Measurements from ENCODE around the gene TMEM63A.

The TMEM63A gene

GRCh38 chr1:225883616-225884265 lies 1.6 kb upstream of the TMEM63A start:
- DNase-seq, result no peak

- peak; percentile 66 for DNase-seq
Measured at GRCh38 chr1:225882694-225883615, 775 bp upstream of the TMEM63A start.

- DNase-seq, result peak; percentile 76
Measured at GRCh38 chr1:225881081-225881958, 860 bp downstream of the TMEM63A start.

- DNase-seq, result no peak
Measured at GRCh38 chr1:225880636-225881035, 1.5 kb downstream of the TMEM63A start.

- no peak for DNase-seq
Measured at GRCh38 chr1:225880222-225880588, 2.0 kb downstream of the TMEM63A start.

GRCh38 chr1:225879521-225880221 lies 2.5 kb downstream of the TMEM63A start:
- no peak for DNase-seq

GRCh38 chr1:225878282-225878681 lies 3.9 kb downstream of the TMEM63A start:
- DNase-seq, result no peak

- DNase-seq, result peak; percentile 37
Measured at GRCh38 chr1:225877580-225877979, 4.6 kb downstream of the TMEM63A start.

GRCh38 chr1:225876900-225877510 lies 5.2 kb downstream of the TMEM63A start:
- no peak for DNase-seq

GRCh38 chr1:225875044-225875815 lies 7.0 kb downstream of the TMEM63A start:
- DNase-seq, result no peak

- no peak for DNase-seq
Measured at GRCh38 chr1:225874431-225874830, 7.7 kb downstream of the TMEM63A start.

- DNase-seq, result no peak
Measured at GRCh38 chr1:225873281-225873850, 8.8 kb downstream of the TMEM63A start.

- no peak for DNase-seq
Measured at GRCh38 chr1:225872075-225872430, 10.1 kb downstream of the TMEM63A start.

- DNase-seq, result no peak
Measured at GRCh38 chr1:225871359-225872074, 10.7 kb downstream of the TMEM63A start.

- DNase-seq, result no peak
Measured at GRCh38 chr1:225870911-225871310, 11.3 kb downstream of the TMEM63A start.

GRCh38 chr1:225868631-225869330 lies 13.4 kb downstream of the TMEM63A start:
- DNase-seq, result no peak

GRCh38 chr1:225866981-225867380 lies 15.2 kb downstream of the TMEM63A start:
- no peak for DNase-seq

- peak; percentile 83 for DNase-seq
Measured at GRCh38 chr1:225866061-225866837, 15.9 kb downstream of the TMEM63A start.

- DNase-seq, result no peak
Measured at GRCh38 chr1:225865514-225865913, 16.7 kb downstream of the TMEM63A start.

All from EL (cell line).